ENCODE data around the gene PUS1. TPM values are rescaled to one million over a fixed set of nuclear protein-coding genes. Genes with fewer than 3 reads are reported as not detected.

Gene PUS1
- total RNA-seq, 2 experiments from 2014 or later, result 43.5 to 78.3 TPM

GRCh38 chr12:131942671-131943070 is 13.6 kb downstream of the PUS1 start:
- no TSS peak for BruUV-seq (replicated peaks)
- Histone ChIP-seq H4K20me1 (ENCODE audit: insufficient read depth, low read length) (no peaks in the 10 kb centered on the region), H3K4me1 (ENCODE audit: insufficient read depth, low read length, poor library complexity, severe bottlenecking) (no peaks in the 10 kb centered on the region), H2AFZ (ENCODE audit: low read length) (no peak overlapping the region), H3K36me3 (ENCODE audit: insufficient read depth, low read length) (peaks cover 82% of the 10 kb centered on the region), H3K79me2 (ENCODE audit: insufficient read depth, low read depth, low read length) (no peaks in the 10 kb centered on the region), H3K27ac (ENCODE audit: low read depth, low read length, poor library complexity, severe bottlenecking) (no peak overlapping the region), H3K4me3 (ENCODE audit: low read depth, low read length, poor library complexity, severe bottlenecking) (no peak overlapping the region), H3K9me3 (ENCODE audit: low read length) (no peaks in the 10 kb centered on the region), H3K9me2 (ENCODE audit: insufficient read depth, low read length) (no peaks in the 10 kb centered on the region), H3K4me2 (ENCODE audit: low read length) (no peak overlapping the region)
- intact Hi-C loops (cut with micrococcal nuclease; ENCODE audit: unreplicated experiment), result no loop called here
- ChIA-PET POLR2A (no interaction called here), CTCF (ENCODE audit: unreplicated experiment) (no interaction called here)
- no peak for DNase-seq (ENCODE audit: low spot score)
- no peak for TF ChIP-seq CTCF (conservative IDR thresholded peaks at IDR 0.05; ENCODE audit: low read length)
- no peak for TF ChIP-seq EZH2phosphoT487 (IDR thresholded peaks at IDR 0.05; ENCODE audit: borderline replicate concordance, low read depth, low read length)

- CTCF ChIA-PET (ENCODE audit: unreplicated experiment), result no interaction called here
- no peaks in the 10 kb centered on the region for H3K79me2 ChIP-seq (ENCODE audit: insufficient read depth, low read depth, low read length)
- H3K9me3 ChIP-seq (ENCODE audit: low read length), result no peaks in the 10 kb centered on the region
- H3K9me2 ChIP-seq (ENCODE audit: insufficient read depth, low read length), result no peaks in the 10 kb centered on the region
- intact Hi-C loops (cut with micrococcal nuclease; ENCODE audit: unreplicated experiment), result no loop called here
- H3K27ac ChIP-seq (ENCODE audit: low read depth, low read length, poor library complexity, severe bottlenecking), result no peak overlapping the region
- BruUV-seq (replicated peaks), result no TSS peak
- no peak overlapping the region for H2AFZ ChIP-seq (ENCODE audit: low read length)
- no peaks in the 10 kb centered on the region for H3K4me1 ChIP-seq (ENCODE audit: insufficient read depth, low read length, poor library complexity, severe bottlenecking)
- no peak overlapping the region for H3K4me2 ChIP-seq (ENCODE audit: low read length)
- TF ChIP-seq EZH2phosphoT487 (IDR thresholded peaks at IDR 0.05; ENCODE audit: borderline replicate concordance, low read depth, low read length) (no peak), CTCF (conservative IDR thresholded peaks at IDR 0.05; ENCODE audit: low read length) (no peak)
- H3K4me3 ChIP-seq (ENCODE audit: low read depth, low read length, poor library complexity, severe bottlenecking), result no peak overlapping the region
- no peaks in the 10 kb centered on the region for H4K20me1 ChIP-seq (ENCODE audit: insufficient read depth, low read length)
- DNase-seq (ENCODE audit: low spot score), result no peak
- H3K36me3 ChIP-seq (ENCODE audit: insufficient read depth, low read length), result peaks cover 75% of the 10 kb centered on the region
- POLR2A ChIA-PET, result interaction anchor here (1.0 kb wide), 1 partner anchor 14 kb away, joined by 3 read pairs; the partner anchor contains the start of gene PUS1
Measured at GRCh38 chr12:131943389-131943788, 14.3 kb downstream of the PUS1 start.

GRCh38 chr12:131943876-131944275 is 14.8 kb downstream of the PUS1 start:
- H3K27ac ChIP-seq (ENCODE audit: low read depth, low read length, poor library complexity, severe bottlenecking), result no peak overlapping the region
- H4K20me1 ChIP-seq (ENCODE audit: insufficient read depth, low read length), result no peaks in the 10 kb centered on the region
- H3K36me3 ChIP-seq (ENCODE audit: insufficient read depth, low read length), result peaks cover 70% of the 10 kb centered on the region
- no peaks in the 10 kb centered on the region for H3K4me1 ChIP-seq (ENCODE audit: insufficient read depth, low read length, poor library complexity, severe bottlenecking)
- no TSS peak for BruUV-seq (replicated peaks)
- POLR2A ChIA-PET, result interaction anchor here (1.0 kb wide), 1 partner anchor 15 kb away, joined by 3 read pairs; the partner anchor contains the start of gene PUS1
- TF ChIP-seq CTCF (conservative IDR thresholded peaks at IDR 0.05; ENCODE audit: low read length) (no peak), EZH2phosphoT487 (IDR thresholded peaks at IDR 0.05; ENCODE audit: borderline replicate concordance, low read depth, low read length) (no peak)
- DNase-seq (ENCODE audit: low spot score), result no peak
- H2AFZ ChIP-seq (ENCODE audit: low read length), result no peak overlapping the region
- intact Hi-C loops (cut with micrococcal nuclease; ENCODE audit: unreplicated experiment), result no loop called here
- H3K79me2 ChIP-seq (ENCODE audit: insufficient read depth, low read depth, low read length), result no peaks in the 10 kb centered on the region
- no peak overlapping the region for H3K4me2 ChIP-seq (ENCODE audit: low read length)
- CTCF ChIA-PET (ENCODE audit: unreplicated experiment), result no interaction called here
- no peaks in the 10 kb centered on the region for H3K9me2 ChIP-seq (ENCODE audit: insufficient read depth, low read length)
- H3K9me3 ChIP-seq (ENCODE audit: low read length), result no peaks in the 10 kb centered on the region
- H3K4me3 ChIP-seq (ENCODE audit: low read depth, low read length, poor library complexity, severe bottlenecking), result no peak overlapping the region
